Occipital lobe (tissue), 2 donors: ENCODE data around the gene SERPINB6. TPM values are rescaled to one million over a fixed set of nuclear protein-coding genes. Genes with fewer than 3 reads are reported as not detected.
"Not testable (repeated sequence)": the region's sequence is repeated elsewhere in the genome, so short reads cannot be mapped to it uniquely, and the experiment has no call there.

Experiments used
- DNase-seq: peaks from one replicate; lab custom pipeline; 2025; lab: John Stamatoyannopoulos, UW
- total RNA-seq: library from RNA; depleted of rRNA; stranded (reverse); fragments of >200 nt; gene quantifications from one replicate; pipeline ENCODE4 v1.2.3, GENCODE V29; 2014

The SERPINB6 gene
- total RNA-seq, 1 donor from 2014 or later: 12.3 TPM

- peak; percentile 90 for DNase-seq
Observed at GRCh38 chr6:2999618-3000557, 28.5 kb upstream of the SERPINB6 start, which contains the start of gene NQO2. TSS of gene NQO2 (plus strand) at chr6:2999894. CDS start at chr6:3006553, 6,659 bp downstream.

GRCh38 chr6:2998998-2999617 is 27.7 kb upstream of the SERPINB6 start:
- no peak for DNase-seq

- not testable (repeated sequence) for DNase-seq
Observed at GRCh38 chr6:2998249-2998997, 27.1 kb upstream of the SERPINB6 start.

GRCh38 chr6:2993755-2994317 is 22.5 kb upstream of the SERPINB6 start:
- no peak for DNase-seq

GRCh38 chr6:2992330-2992979 is 21.1 kb upstream of the SERPINB6 start:
- DNase-seq: no peak

- DNase-seq: no peak
Observed at GRCh38 chr6:2990932-2991506, 19.7 kb upstream of the SERPINB6 start.

GRCh38 chr6:2990248-2990931 is 19.0 kb upstream of the SERPINB6 start:
- DNase-seq: no peak

- DNase-seq: peak; percentile 85
Observed at GRCh38 chr6:2989332-2990247, 18.2 kb upstream of the SERPINB6 start.

- peak; percentile 89 for DNase-seq
Observed at GRCh38 chr6:2988426-2989331, 17.3 kb upstream of the SERPINB6 start.

- DNase-seq: no peak
Observed at GRCh38 chr6:2988094-2988425, 16.7 kb upstream of the SERPINB6 start.

GRCh38 chr6:2986722-2987221 is 15.4 kb upstream of the SERPINB6 start:
- DNase-seq: no peak

- DNase-seq: no peak
Observed at GRCh38 chr6:2984738-2985406, 13.5 kb upstream of the SERPINB6 start.

- DNase-seq: no peak
Observed at GRCh38 chr6:2982426-2983117, 11.2 kb upstream of the SERPINB6 start.

GRCh38 chr6:2980465-2980855 is 9.1 kb upstream of the SERPINB6 start:
- no peak for DNase-seq

GRCh38 chr6:2979819-2980464 is 8.6 kb upstream of the SERPINB6 start:
- DNase-seq: no peak

GRCh38 chr6:2978923-2979322 is 7.6 kb upstream of the SERPINB6 start:
- no peak for DNase-seq
